IPS DF 4.7 (cell line): ENCODE measurements around the gene ATXN7L3.
"Not testable (repeated sequence)": the region's sequence is repeated elsewhere in the genome, so short reads cannot be mapped to it uniquely, and the experiment has no call there.

Source experiments
- DNase-seq: peaks from one replicate; pipeline ENCODE4 v3.0.0-alpha.2; 2013; ENCODE audit warnings: low spot score; ENCODE audit errors: extremely low read depth

Gene ATXN7L3

GRCh38 chr17:44176257-44176656 is 23.4 kb downstream of the ATXN7L3 start:
- no peak for DNase-seq

GRCh38 chr17:44174427-44174826 is 25.3 kb downstream of the ATXN7L3 start:
- no peak for DNase-seq

GRCh38 chr17:44171931-44172455 is 27.7 kb downstream of the ATXN7L3 start:
- no peak for DNase-seq

- DNase-seq = no peak
Observed at GRCh38 chr17:44170499-44171201, 29.0 kb downstream of the ATXN7L3 start, which contains the start of gene ASB16. TSS of gene ASB16 (plus strand) at chr17:44170704. CDS start at chr17:44170790, 86 bp downstream.

- DNase-seq = no peak
Observed at GRCh38 chr17:44170135-44170498, 29.6 kb downstream of the ATXN7L3 start.

- no peak for DNase-seq
Observed at GRCh38 chr17:44167181-44167861, 32.4 kb downstream of the ATXN7L3 start.

- no peak for DNase-seq
Observed at GRCh38 chr17:44164476-44164875, 35.2 kb downstream of the ATXN7L3 start.

- DNase-seq = no peak
Observed at GRCh38 chr17:44159519-44160210, 40.0 kb downstream of the ATXN7L3 start.

- DNase-seq = no peak
Observed at GRCh38 chr17:44155488-44155887, 44.2 kb downstream of the ATXN7L3 start.

GRCh38 chr17:44152875-44153274 is 46.8 kb downstream of the ATXN7L3 start:
- DNase-seq = no peak

- DNase-seq = no peak
Observed at GRCh38 chr17:44149750-44150329, 49.8 kb downstream of the ATXN7L3 start.

- not testable (repeated sequence) for DNase-seq
Observed at GRCh38 chr17:44149066-44149465, 50.6 kb downstream of the ATXN7L3 start.

- DNase-seq = no peak
Observed at GRCh38 chr17:44147812-44148211, 51.9 kb downstream of the ATXN7L3 start.

- no peak for DNase-seq
Observed at GRCh38 chr17:44146375-44147346, 53.0 kb downstream of the ATXN7L3 start.

- DNase-seq = no peak
Observed at GRCh38 chr17:44144966-44145739, 54.5 kb downstream of the ATXN7L3 start.

- not testable (repeated sequence) for DNase-seq
Observed at GRCh38 chr17:44143921-44144320, 55.8 kb downstream of the ATXN7L3 start.
